Mucosa of descending colon (tissue), 3 donors: ENCODE results near the gene TMTC2. TPM values are rescaled to one million over a fixed set of nuclear protein-coding genes. Genes with fewer than 3 reads are reported as not detected.
A peak's percentile ranks its signal among the peaks of the same experiment; 100 is the strongest.

Source experiments
- ATAC-seq: fragments of 200-7000 bp; cut with Tn5 transposase; one replicate; pipeline ENCODE4 v1.9.1; 2020; ENCODE audit warnings: mild to moderate bottlenecking, moderate library complexity
- DNase-seq, 3 donors: peaks; one replicate each; pipeline ENCODE4 v3.0.0-alpha.2; 2020
- H3K36me3 ChIP-seq: fragments of 200-600 bp; one replicate; pipeline ENCODE4 v1.8.0; 2021; ENCODE audit warnings: low read depth, mild to moderate bottlenecking
- H3K4me1 ChIP-seq: fragments of 200-600 bp; one replicate; pipeline ENCODE4 v1.8.0; 2021; ENCODE audit warnings: low read depth, mild to moderate bottlenecking
- H3K4me3 ChIP-seq: fragments of 200-600 bp; one replicate; pipeline ENCODE4 v1.8.0; 2021; ENCODE audit warnings: mild to moderate bottlenecking
- H3K9me3 ChIP-seq: fragments of 200-600 bp; one replicate; pipeline ENCODE4 v1.8.0; 2021; ENCODE audit warnings: mild to moderate bottlenecking
- intact Hi-C, 2 donors: fragments of 100-400 bp; cut with DNase I in 1 of 2; cut with micrococcal nuclease in 1 of 2; formaldehyde crosslinking; loops; one replicate each; pipeline versions ENCODE4 v1.11.0 to v1.11.1; 2022; cut with DNase I, micrococcal nuclease
- total RNA-seq, 3 donors: library from RNA; stranded (reverse); fragmentation: NEBNext Ultra II Directional in 2 of 3; extraction: Animal tissue kit (Norgen Biotek cat#: 25700) in 2 of 3; gene quantifications; one replicate each; pipeline versions ENCODE4 v1.2.1 to v1.2.4, GENCODE V29; 2021 to 2023
- TF ChIP-seq, protein P1 (sequence below): fragments of 200-600 bp; IDR thresholded peaks from one replicate; pipeline ENCODE4 v1.8.0; 2022; ENCODE audit warnings: antibody characterized with exemption, mild to moderate bottlenecking
- donor health status: DM: no; HTN: no; CAD: no; lungs with moderate emphysema.
- donor health status: DM: no; HTN: no; CAD: no.
- donor health status: DM: no; HTN: yes; CAD: no.

TMTC2 gene
- total RNA-seq, 3 donors from 2014 or later = 13.3 to 40.4 (median 14.6) TPM

DNA sequence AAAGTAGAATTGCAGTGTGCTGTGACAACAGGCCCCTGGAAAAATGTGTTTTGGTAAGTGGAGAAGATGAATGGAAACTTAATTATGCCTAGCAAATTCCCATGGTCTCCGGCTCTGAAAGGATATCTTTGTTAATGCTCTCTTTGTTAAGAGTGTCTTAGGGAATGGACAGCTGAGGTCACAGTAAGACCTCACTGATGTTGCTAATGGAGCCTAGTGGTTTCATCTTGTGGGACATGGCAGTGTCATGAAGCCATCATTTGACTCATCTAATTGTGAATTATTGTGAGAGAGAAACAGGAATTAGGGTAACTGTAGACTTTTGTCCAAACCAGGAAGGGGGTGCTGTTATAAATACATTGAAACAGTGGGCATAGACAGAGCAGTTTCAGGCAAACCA is 330.3 kb downstream of the TMTC2 start:
- DNase-seq = no peak
- no peaks in the 10 kb centered on the region for H3K9me3 ChIP-seq
- intact Hi-C loops = no loop called here
- TF ChIP-seq, protein P1, sequence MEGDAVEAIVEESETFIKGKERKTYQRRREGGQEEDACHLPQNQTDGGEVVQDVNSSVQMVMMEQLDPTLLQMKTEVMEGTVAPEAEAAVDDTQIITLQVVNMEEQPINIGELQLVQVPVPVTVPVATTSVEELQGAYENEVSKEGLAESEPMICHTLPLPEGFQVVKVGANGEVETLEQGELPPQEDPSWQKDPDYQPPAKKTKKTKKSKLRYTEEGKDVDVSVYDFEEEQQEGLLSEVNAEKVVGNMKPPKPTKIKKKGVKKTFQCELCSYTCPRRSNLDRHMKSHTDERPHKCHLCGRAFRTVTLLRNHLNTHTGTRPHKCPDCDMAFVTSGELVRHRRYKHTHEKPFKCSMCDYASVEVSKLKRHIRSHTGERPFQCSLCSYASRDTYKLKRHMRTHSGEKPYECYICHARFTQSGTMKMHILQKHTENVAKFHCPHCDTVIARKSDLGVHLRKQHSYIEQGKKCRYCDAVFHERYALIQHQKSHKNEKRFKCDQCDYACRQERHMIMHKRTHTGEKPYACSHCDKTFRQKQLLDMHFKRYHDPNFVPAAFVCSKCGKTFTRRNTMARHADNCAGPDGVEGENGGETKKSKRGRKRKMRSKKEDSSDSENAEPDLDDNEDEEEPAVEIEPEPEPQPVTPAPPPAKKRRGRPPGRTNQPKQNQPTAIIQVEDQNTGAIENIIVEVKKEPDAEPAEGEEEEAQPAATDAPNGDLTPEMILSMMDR = no peak
- ATAC-seq = no peak
- H3K4me1 ChIP-seq = no peaks in the 10 kb centered on the region
- no peaks in the 10 kb centered on the region for H3K36me3 ChIP-seq
- H3K4me3 ChIP-seq = no peak overlapping the region

DNA sequence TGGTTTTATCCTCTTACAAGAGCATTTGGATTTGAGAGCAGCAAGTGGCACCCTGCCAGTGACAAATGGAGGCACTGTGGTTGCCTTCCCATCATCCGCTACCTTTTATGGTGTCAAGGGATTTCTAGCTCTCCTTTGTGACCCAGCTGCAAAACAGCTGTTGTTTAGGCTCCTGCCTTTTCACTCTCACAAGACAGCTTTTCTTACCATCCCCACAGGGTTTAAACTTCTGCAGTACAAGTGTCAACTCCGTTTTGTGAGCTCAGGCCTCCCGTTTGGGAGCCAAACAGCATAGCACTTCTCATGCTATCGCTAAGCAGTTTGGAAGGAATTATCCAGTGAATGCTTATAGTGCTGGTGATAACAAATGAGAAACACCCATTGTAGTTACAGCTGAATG is 331.4 kb downstream of the TMTC2 start:
- Histone ChIP-seq H3K36me3 (no peaks in the 10 kb centered on the region), H3K9me3 (no peaks in the 10 kb centered on the region), H3K4me3 (no peak overlapping the region), H3K4me1 (no peaks in the 10 kb centered on the region)
- intact Hi-C loops = no loop called here
- peak; percentile 25 for ATAC-seq
- peak in 1 of 3 donors; percentile 30 for DNase-seq
- TF ChIP-seq, protein P1 = no peak

DNA sequence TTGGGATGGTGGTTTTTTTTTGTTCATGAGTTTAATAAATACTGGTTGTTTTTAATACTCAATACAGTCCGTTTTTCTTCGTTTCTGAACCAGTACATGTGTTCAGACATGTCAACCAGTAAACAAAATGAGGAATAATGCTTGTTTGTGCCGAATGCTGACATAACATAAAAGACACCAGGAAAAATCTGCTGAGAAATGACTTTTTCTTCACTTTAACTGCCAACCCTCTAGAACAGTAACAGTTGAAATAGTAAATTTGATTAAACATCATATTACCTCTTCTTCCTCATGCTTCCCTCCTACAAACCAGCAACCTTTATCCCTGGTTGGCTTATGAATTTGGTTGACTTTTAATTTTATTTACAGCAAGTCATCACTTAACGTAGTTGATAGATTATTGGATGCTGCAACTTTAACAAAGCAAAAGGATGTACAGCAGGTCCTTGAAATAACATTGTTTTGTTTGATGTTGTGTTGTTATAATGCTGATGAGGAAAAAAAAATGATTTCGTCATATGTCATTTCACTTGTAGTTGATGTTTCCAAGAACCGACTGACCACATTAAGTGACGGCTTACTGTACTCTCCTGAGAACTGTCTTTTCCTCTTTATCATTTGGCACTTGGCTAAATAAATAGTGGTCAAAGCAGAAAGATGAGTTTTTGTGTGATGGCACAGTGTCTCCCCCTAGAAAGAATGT is 340.5 kb downstream of the TMTC2 start:
- no peak overlapping the region for H3K4me3 ChIP-seq
- DNase-seq (no peak), ATAC-seq (no peak)
- no peaks in the 10 kb centered on the region for H3K9me3 ChIP-seq
- H3K36me3 ChIP-seq = no peaks in the 10 kb centered on the region
- TF ChIP-seq, protein P1 = no peak
- H3K4me1 ChIP-seq = no peaks in the 10 kb centered on the region
- intact Hi-C loops = no loop called here

DNA sequence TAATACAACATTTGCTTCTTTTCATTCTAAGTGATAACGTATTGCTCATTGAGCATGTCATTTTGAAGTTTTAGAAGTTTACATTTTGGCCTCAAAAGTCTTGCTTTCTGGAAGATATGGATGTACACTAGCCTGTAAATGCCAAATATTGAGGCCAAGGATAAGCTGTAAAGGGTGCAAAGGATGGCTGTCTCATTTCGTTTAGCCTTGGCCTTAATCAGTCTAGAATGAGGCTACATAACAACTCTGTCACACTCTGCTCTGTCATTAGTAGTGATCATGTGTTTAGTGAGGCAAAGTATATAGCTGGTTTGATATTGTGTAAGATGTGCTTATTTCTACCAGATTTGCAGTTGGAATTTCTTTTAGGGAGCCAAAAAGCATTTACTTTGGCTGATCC is 344.5 kb downstream of the TMTC2 start:
- H3K4me3 ChIP-seq = no peak overlapping the region
- intact Hi-C loops = no loop called here
- no peaks in the 10 kb centered on the region for H3K9me3 ChIP-seq
- no peaks in the 10 kb centered on the region for H3K4me1 ChIP-seq
- ATAC-seq (no peak), DNase-seq (no peak)
- no peaks in the 10 kb centered on the region for H3K36me3 ChIP-seq
- TF ChIP-seq, protein P1 = no peak

DNA sequence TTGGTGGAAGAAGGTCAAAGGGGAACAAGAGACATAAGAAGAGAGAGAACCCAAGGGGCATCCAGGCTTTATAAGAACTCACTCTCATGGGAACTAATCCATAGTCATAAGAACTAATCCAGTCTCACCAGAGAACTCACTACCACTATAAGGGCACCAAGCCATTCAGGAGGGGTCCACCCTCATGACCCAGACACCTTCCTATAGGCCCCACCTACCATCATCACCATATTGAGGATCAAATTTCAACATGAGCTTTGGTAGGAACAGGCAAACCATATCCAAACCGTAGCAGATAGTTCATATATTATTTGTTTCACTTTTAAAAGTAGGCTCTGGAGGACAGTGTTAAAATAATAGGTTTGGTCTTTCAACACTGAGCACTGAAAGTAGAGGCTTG is 350.1 kb downstream of the TMTC2 start:
- intact Hi-C loops = no loop called here
- no peaks in the 10 kb centered on the region for H3K36me3 ChIP-seq
- TF ChIP-seq, protein P1 = no peak
- ATAC-seq = no peak
- H3K4me1 ChIP-seq = no peaks in the 10 kb centered on the region
- DNase-seq = no peak
- H3K4me3 ChIP-seq = no peak overlapping the region
- H3K9me3 ChIP-seq = no peaks in the 10 kb centered on the region

DNA sequence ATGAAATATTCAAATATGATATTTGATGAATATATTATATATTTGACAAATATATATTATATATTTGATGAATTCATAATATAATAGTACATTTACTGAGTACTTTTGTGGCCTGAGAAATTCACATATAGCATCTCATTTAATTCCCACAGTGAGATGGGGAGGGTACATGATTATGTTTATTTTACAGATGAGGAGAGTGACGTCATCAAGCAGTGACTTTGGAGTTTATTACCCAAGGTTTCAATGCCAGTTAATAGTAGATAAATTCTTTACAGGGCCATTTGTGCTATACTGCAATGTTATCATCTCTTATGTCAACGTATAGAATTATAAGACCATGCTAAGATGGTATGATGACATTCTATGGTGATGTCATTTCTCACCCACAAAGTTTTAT is 352.7 kb downstream of the TMTC2 start:
- TF ChIP-seq, protein P1 = no peak
- Histone ChIP-seq H3K4me3 (no peak overlapping the region), H3K36me3 (no peaks in the 10 kb centered on the region), H3K9me3 (no peaks in the 10 kb centered on the region), H3K4me1 (no peaks in the 10 kb centered on the region)
- DNase-seq = no peak
- intact Hi-C loops = no loop called here
- ATAC-seq = no peak
